ENCODE data around the gene CRYL1.

- no peak for TF ChIP-seq CTCF (IDR thresholded peaks at IDR 0.05)
- no peak for TF ChIP-seq POLR2A (IDR thresholded peaks at IDR 0.05)
- TF ChIP-seq POLR2AphosphoS5 (IDR thresholded peaks at IDR 0.05) = peak in 2 of 3 donors; percentile 15 to 49
- no peak for TF ChIP-seq EP300 (IDR thresholded peaks at IDR 0.05; ENCODE audit: low read depth)
Measured at GRCh38 chr13:20525144-20525600, 485 bp downstream of the CRYL1 start.

All from transverse colon (tissue), 4 donors.